Liver (tissue), 9 donors: ENCODE data around the gene DTNA. TPM values are rescaled to one million over a fixed set of nuclear protein-coding genes. Genes with fewer than 3 reads are reported as not detected.

Experiments
- DNase-seq: peaks from one replicate; pipeline ENCODE4 v3.0.0-alpha.2; 2017; ENCODE audit warnings: low spot score
- H3K27ac ChIP-seq, 2 donors: one replicate each; pipeline ENCODE4 v1.7.0; 2013; ENCODE audit warnings: inconsistent platforms in 2 of 2, low read length in 2 of 2, control low read depth in 1 of 2, low read depth in 1 of 2, mild to moderate bottlenecking in 1 of 2
- H3K27me3 ChIP-seq, 4 donors: one replicate each; pipeline versions ENCODE4 v1.6.1 to v1.7.0; 2013; ENCODE audit warnings: low read length in 3 of 4, inconsistent platforms in 1 of 4, mild to moderate bottlenecking in 1 of 4, moderate library complexity in 1 of 4; ENCODE audit not compliant: control insufficient read depth in 4 of 4, insufficient read depth in 4 of 4
- H3K36me3 ChIP-seq, 4 donors: one replicate each; pipeline versions ENCODE4 v1.6.1 to v1.7.0; 2013; ENCODE audit warnings: low read length in 3 of 4, mild to moderate bottlenecking in 3 of 4, low read depth in 1 of 4, moderate library complexity in 1 of 4; ENCODE audit not compliant: control insufficient read depth in 4 of 4, insufficient read depth in 3 of 4
- H3K4me1 ChIP-seq, 4 donors: one replicate each; pipeline versions ENCODE4 v1.6.1 to v1.7.0; 2013; ENCODE audit warnings: low read length in 3 of 4, mild to moderate bottlenecking in 3 of 4, moderate library complexity in 1 of 4; ENCODE audit not compliant: control insufficient read depth in 4 of 4, insufficient read depth in 4 of 4
- H3K4me3 ChIP-seq, 3 donors: one replicate each; pipeline versions ENCODE4 v1.6.1 to v1.7.0; 2013; ENCODE audit warnings: low read length in 3 of 3, control low read depth in 1 of 3, low read depth in 1 of 3, mild to moderate bottlenecking in 1 of 3
- H3K9ac ChIP-seq, 2 donors: one replicate each; pipeline ENCODE4 v1.7.0; 2013; ENCODE audit warnings: low read length in 2 of 2, mild to moderate bottlenecking in 2 of 2, moderate library complexity in 2 of 2, control low read depth in 1 of 2, low read depth in 1 of 2
- H3K9me3 ChIP-seq, 4 donors: one replicate each; pipeline versions ENCODE4 v1.6.1 to v1.7.0; 2013; ENCODE audit warnings: low read length in 3 of 4; ENCODE audit not compliant: control insufficient read depth in 4 of 4
- EGR1 ChIP-seq, 2 donors: IDR thresholded peaks; 2 replicates each; pipeline ENCODE4 v1.6.1; 2016 to 2018; ENCODE audit warnings: antibody characterized with exemption in 2 of 2, low read depth in 2 of 2
- FOXA1 ChIP-seq: IDR thresholded peaks from 2 replicates; pipeline ENCODE4 v1.6.1; 2016; ENCODE audit warnings: antibody characterized with exemption
- FOXA2 ChIP-seq: IDR thresholded peaks from 2 replicates; pipeline ENCODE4 v1.6.1; 2016; ENCODE audit warnings: antibody characterized with exemption
- GABPA ChIP-seq, 2 donors: IDR thresholded peaks in 1 of 2; conservative IDR thresholded peaks in 1 of 2; 2 replicates each; pipeline ENCODE4 v1.6.1; 2016; ENCODE audit warnings: antibody characterized with exemption in 2 of 2, mild to moderate bottlenecking in 1 of 2, moderate library complexity in 1 of 2
- HNF4A ChIP-seq, 2 donors: conservative IDR thresholded peaks; 2 replicates each; pipeline ENCODE4 v1.6.1; 2016; ENCODE audit warnings: antibody characterized with exemption in 2 of 2, mild to moderate bottlenecking in 2 of 2
- HNF4G ChIP-seq: IDR thresholded peaks from 2 replicates; pipeline ENCODE4 v1.6.1; 2016; ENCODE audit warnings: antibody characterized with exemption
- JUND ChIP-seq, 2 donors: IDR thresholded peaks; 2 replicates each; pipeline ENCODE4 v1.6.1; 2016; ENCODE audit warnings: antibody characterized with exemption in 2 of 2
- NR2F2 ChIP-seq: IDR thresholded peaks from 2 replicates; pipeline ENCODE4 v1.6.1; 2016; ENCODE audit warnings: antibody characterized with exemption
- RAD21 ChIP-seq, 2 donors: IDR thresholded peaks; 2 replicates each; pipeline ENCODE4 v1.6.1; 2016; ENCODE audit warnings: antibody characterized with exemption in 2 of 2, mild to moderate bottlenecking in 2 of 2
- RXRA ChIP-seq, 2 donors: IDR thresholded peaks; 2 replicates each; pipeline ENCODE4 v1.6.1; 2017 to 2018; ENCODE audit warnings: antibody characterized with exemption in 2 of 2, mild to moderate bottlenecking in 1 of 2
- SP1 ChIP-seq: IDR thresholded peaks from 2 replicates; pipeline ENCODE4 v1.6.1; 2018; ENCODE audit warnings: antibody characterized with exemption, mild to moderate bottlenecking
- TAF1 ChIP-seq: conservative IDR thresholded peaks from 2 replicates; pipeline ENCODE4 v1.6.1; 2016; ENCODE audit warnings: antibody characterized with exemption, mild to moderate bottlenecking
- YY1 ChIP-seq: IDR thresholded peaks from 2 replicates; pipeline ENCODE4 v1.6.1; 2016; ENCODE audit warnings: antibody characterized with exemption, mild to moderate bottlenecking
- WGBS: extraction: QIAGEN DNeasy Blood & Tissue Kit; methylation state at CpG from one replicate; pipeline ENCODE4 v1.1.7; 2013; 5-methylcytosine and 5-hydroxymethylcytosine counted together
- polyA plus RNA-seq, 2 donors: library from polyadenylated mRNA; stranded (reverse) in 1 of 2; unstranded in 1 of 2; fragments of 200-250 nt in 1 of 2; fragments of >200 nt in 1 of 2; fragmentation: Nextera tagmentation in 1 of 2; extraction: Ambion mirVana in 1 of 2; gene quantifications; one replicate each; pipeline versions ENCODE4 v1.2.1 to v1.2.3, GENCODE V29; 2013 to 2015
- total RNA-seq, 2 donors: library from RNA; depleted of rRNA; stranded (reverse); fragments of >200 nt; gene quantifications; one replicate each; pipeline ENCODE4 v1.2.3, GENCODE V29; 2014
- TF ChIP-seq, protein P1 (sequence below): IDR thresholded peaks from 2 replicates; pipeline ENCODE4 v1.6.1; 2016; ENCODE audit warnings: antibody characterized with exemption
- TF ChIP-seq, protein P2 (sequence below): IDR thresholded peaks from 2 replicates; pipeline ENCODE4 v1.6.1; 2016; ENCODE audit warnings: antibody characterized with exemption
- TF ChIP-seq, protein P3 (sequence below): fragments of 150-350 bp; IDR thresholded peaks from 2 replicates; pipeline ENCODE4 v1.5.1; 2017; ENCODE audit warnings: improper control_type of control experiment, low read depth, low read length; ENCODE audit not compliant: missing input control
- TF ChIP-seq, protein P4 (sequence below): IDR thresholded peaks from 2 replicates; pipeline ENCODE4 v1.6.1; 2016; ENCODE audit warnings: antibody characterized with exemption
- TF ChIP-seq, protein P5 (sequence below): IDR thresholded peaks from 2 replicates; pipeline ENCODE4 v1.6.1; 2016; ENCODE audit warnings: antibody characterized with exemption, mild to moderate bottlenecking
- donor health status: healthy.
- donor health status: healthy.
- donor health status: healthy.
- donor health status: healthy.
- donor health status: healthy.

DTNA gene
- total and polyA plus RNA-seq, 4 donors: 0.33 to 3.2 (median 1.4) TPM

DNA sequence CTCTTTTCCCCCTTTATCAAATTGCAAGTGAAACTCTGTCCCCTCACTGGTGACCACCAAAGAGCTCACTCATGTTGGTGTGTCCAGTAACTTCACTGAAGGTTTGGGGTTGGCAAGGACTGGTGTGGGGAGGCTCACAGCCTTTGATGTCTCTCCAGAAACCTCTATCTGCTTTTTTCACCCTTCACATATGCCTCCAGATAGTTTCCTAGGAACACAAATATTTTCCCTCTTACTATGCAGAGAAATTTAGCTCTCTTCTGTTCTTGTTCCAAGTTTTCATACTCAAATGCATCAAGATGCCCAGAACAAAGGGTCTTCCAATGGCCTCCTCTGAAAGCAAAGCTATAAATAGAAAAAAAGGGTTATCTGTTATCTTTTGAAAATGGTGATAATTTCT, 20.7 kb downstream of the DTNA start:
- H3K4me3 ChIP-seq: no peak overlapping the region
- H3K4me1 ChIP-seq: peaks cover 0 to 1% (median 0%) of the 10 kb centered on the region in 4 donors
- no peak overlapping the region for H3K9ac ChIP-seq
- TF ChIP-seq NR2F2 (no peak), HNF4A (conservative IDR thresholded peaks at IDR 0.05) (no peak), EGR1 (IDR thresholded peaks at IDR 0.05; ENCODE audit: low read depth in 2 of 2) (no peak), FOXA2 (no peak)
- TF ChIP-seq, protein P1, sequence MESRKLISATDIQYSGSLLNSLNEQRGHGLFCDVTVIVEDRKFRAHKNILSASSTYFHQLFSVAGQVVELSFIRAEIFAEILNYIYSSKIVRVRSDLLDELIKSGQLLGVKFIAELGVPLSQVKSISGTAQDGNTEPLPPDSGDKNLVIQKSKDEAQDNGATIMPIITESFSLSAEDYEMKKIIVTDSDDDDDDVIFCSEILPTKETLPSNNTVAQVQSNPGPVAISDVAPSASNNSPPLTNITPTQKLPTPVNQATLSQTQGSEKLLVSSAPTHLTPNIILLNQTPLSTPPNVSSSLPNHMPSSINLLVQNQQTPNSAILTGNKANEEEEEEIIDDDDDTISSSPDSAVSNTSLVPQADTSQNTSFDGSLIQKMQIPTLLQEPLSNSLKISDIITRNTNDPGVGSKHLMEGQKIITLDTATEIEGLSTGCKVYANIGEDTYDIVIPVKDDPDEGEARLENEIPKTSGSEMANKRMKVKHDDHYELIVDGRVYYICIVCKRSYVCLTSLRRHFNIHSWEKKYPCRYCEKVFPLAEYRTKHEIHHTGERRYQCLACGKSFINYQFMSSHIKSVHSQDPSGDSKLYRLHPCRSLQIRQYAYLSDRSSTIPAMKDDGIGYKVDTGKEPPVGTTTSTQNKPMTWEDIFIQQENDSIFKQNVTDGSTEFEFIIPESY: no peak
- TF ChIP-seq, protein P2, sequence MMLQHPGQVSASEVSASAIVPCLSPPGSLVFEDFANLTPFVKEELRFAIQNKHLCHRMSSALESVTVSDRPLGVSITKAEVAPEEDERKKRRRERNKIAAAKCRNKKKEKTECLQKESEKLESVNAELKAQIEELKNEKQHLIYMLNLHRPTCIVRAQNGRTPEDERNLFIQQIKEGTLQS: no peak
- TF ChIP-seq, protein P3, sequence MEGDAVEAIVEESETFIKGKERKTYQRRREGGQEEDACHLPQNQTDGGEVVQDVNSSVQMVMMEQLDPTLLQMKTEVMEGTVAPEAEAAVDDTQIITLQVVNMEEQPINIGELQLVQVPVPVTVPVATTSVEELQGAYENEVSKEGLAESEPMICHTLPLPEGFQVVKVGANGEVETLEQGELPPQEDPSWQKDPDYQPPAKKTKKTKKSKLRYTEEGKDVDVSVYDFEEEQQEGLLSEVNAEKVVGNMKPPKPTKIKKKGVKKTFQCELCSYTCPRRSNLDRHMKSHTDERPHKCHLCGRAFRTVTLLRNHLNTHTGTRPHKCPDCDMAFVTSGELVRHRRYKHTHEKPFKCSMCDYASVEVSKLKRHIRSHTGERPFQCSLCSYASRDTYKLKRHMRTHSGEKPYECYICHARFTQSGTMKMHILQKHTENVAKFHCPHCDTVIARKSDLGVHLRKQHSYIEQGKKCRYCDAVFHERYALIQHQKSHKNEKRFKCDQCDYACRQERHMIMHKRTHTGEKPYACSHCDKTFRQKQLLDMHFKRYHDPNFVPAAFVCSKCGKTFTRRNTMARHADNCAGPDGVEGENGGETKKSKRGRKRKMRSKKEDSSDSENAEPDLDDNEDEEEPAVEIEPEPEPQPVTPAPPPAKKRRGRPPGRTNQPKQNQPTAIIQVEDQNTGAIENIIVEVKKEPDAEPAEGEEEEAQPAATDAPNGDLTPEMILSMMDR: no peak
- DNase-seq: no peak
- H3K36me3 ChIP-seq: no peaks in the 10 kb centered on the region
- no peaks in the 10 kb centered on the region for H3K9me3 ChIP-seq
- H3K27me3 ChIP-seq: no peaks in the 10 kb centered on the region
- no peak overlapping the region for H3K27ac ChIP-seq

DNA sequence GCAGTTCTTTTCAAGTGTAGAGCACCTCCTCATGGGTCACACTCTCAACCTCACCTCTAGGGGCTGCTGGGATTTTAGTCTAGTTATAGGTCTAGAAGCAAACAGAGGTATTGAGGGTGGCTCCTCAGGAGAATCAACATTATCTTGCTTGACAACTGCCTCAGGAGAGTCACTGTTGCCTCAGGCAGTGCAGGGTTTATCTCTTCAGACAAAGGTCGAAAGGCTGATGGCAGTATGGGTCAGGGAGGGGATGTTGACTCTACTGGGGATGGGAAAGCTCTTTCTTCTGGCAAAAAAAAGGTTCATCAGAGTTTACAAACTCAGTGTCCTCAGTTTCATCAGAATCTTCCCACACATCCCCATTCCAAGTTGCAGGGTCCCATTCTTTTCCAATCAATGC, 24.0 kb downstream of the DTNA start:
- Histone ChIP-seq H3K4me3 (no peak overlapping the region), H3K4me1 (peaks cover 0 to 1% (median 0%) of the 10 kb centered on the region in 4 donors), H3K27ac (no peak overlapping the region), H3K27me3 (no peaks in the 10 kb centered on the region), H3K36me3 (no peaks in the 10 kb centered on the region), H3K9ac (no peak overlapping the region), H3K9me3 (no peaks in the 10 kb centered on the region)
- no peak for DNase-seq
- WGBS: 43% methylated on average over 1 of the region's 1 CpG
- TF ChIP-seq EGR1 (IDR thresholded peaks at IDR 0.05; ENCODE audit: low read depth in 2 of 2) (no peak), GABPA (IDR thresholded peaks at IDR 0.05 in 1 of 2, conservative IDR thresholded peaks at IDR 0.05 in 1 of 2) (no peak), YY1 (no peak), RXRA (IDR thresholded peaks at IDR 0.05) (no peak), NR2F2 (no peak), FOXA2 (no peak), JUND (IDR thresholded peaks at IDR 0.05) (no peak), RAD21 (IDR thresholded peaks at IDR 0.05) (no peak), HNF4G (no peak), TAF1 (no peak), SP1 (no peak), HNF4A (conservative IDR thresholded peaks at IDR 0.05) (no peak), FOXA1 (no peak)
- TF ChIP-seq, protein P4, sequence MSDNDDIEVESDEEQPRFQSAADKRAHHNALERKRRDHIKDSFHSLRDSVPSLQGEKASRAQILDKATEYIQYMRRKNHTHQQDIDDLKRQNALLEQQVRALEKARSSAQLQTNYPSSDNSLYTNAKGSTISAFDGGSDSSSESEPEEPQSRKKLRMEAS: no peak
- TF ChIP-seq, protein P1: no peak
- TF ChIP-seq, protein P2: no peak
- TF ChIP-seq, protein P5, sequence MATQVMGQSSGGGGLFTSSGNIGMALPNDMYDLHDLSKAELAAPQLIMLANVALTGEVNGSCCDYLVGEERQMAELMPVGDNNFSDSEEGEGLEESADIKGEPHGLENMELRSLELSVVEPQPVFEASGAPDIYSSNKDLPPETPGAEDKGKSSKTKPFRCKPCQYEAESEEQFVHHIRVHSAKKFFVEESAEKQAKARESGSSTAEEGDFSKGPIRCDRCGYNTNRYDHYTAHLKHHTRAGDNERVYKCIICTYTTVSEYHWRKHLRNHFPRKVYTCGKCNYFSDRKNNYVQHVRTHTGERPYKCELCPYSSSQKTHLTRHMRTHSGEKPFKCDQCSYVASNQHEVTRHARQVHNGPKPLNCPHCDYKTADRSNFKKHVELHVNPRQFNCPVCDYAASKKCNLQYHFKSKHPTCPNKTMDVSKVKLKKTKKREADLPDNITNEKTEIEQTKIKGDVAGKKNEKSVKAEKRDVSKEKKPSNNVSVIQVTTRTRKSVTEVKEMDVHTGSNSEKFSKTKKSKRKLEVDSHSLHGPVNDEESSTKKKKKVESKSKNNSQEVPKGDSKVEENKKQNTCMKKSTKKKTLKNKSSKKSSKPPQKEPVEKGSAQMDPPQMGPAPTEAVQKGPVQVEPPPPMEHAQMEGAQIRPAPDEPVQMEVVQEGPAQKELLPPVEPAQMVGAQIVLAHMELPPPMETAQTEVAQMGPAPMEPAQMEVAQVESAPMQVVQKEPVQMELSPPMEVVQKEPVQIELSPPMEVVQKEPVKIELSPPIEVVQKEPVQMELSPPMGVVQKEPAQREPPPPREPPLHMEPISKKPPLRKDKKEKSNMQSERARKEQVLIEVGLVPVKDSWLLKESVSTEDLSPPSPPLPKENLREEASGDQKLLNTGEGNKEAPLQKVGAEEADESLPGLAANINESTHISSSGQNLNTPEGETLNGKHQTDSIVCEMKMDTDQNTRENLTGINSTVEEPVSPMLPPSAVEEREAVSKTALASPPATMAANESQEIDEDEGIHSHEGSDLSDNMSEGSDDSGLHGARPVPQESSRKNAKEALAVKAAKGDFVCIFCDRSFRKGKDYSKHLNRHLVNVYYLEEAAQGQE: no peak
- TF ChIP-seq, protein P3: no peak
